Colonic mucosa (tissue), 4 donors: ENCODE data around the gene NRK. TPM values are rescaled to one million over a fixed set of nuclear protein-coding genes. Genes with fewer than 3 reads are reported as not detected.

Experiments
- DNase-seq: peaks from one replicate; pipeline ENCODE4 v3.0.0-alpha.2; 2020
- H3K27ac ChIP-seq: fragments of 200-600 bp; one replicate; pipeline ENCODE4 v1.8.0; 2021
- H3K27me3 ChIP-seq: fragments of 200-600 bp; one replicate; pipeline ENCODE4 v1.8.0; 2021
- H3K36me3 ChIP-seq: fragments of 200-600 bp; one replicate; pipeline ENCODE4 v1.8.0; 2021
- H3K4me1 ChIP-seq: fragments of 200-600 bp; one replicate; pipeline ENCODE4 v1.8.0; 2021; ENCODE audit warnings: mild to moderate bottlenecking
- H3K4me3 ChIP-seq: fragments of 200-600 bp; one replicate; pipeline ENCODE4 v1.8.0; 2021
- H3K9ac ChIP-seq, 2 donors: one replicate each; pipeline ENCODE4 v1.7.0; 2013; ENCODE audit warnings: control low read depth in 2 of 2, low read depth in 2 of 2, low read length in 2 of 2
- H3K9me3 ChIP-seq: fragments of 200-600 bp; one replicate; pipeline ENCODE4 v1.8.0; 2021
- intact Hi-C: fragments of 100-400 bp; cut with DNase I; formaldehyde crosslinking; loops from one replicate; pipeline ENCODE4 v1.14.1; 2022
- total RNA-seq, 2 donors: library from RNA; stranded (reverse); fragmentation: NEBNext Ultra II Directional in 1 of 2; extraction: Animal tissue kit (Norgen Biotek cat#: 25700) in 1 of 2; gene quantifications; one replicate each; pipeline ENCODE4 v1.2.1, GENCODE V29; 2021
- TF ChIP-seq, protein P1 (sequence below): fragments of 200-600 bp; IDR thresholded peaks from one replicate; pipeline ENCODE4 v1.8.0; 2022; ENCODE audit warnings: antibody characterized with exemption, mild to moderate bottlenecking
- donor health status: healthy.
- donor health status: DM: no; HTN: no; CAD: no.
- donor health status: DM: no; HTN: no; CAD: no.

NRK gene
- total RNA-seq, 2 donors from 2014 or later = 0.27 to 0.30 TPM

- Histone ChIP-seq H3K27ac (no peak overlapping the region), H3K27me3 (no peaks in the 10 kb centered on the region), H3K4me1 (no peaks in the 10 kb centered on the region), H3K4me3 (no peak overlapping the region), H3K36me3 (no peaks in the 10 kb centered on the region), H3K9ac (no peak overlapping the region), H3K9me3 (no peaks in the 10 kb centered on the region)
- no peak for DNase-seq
- TF ChIP-seq, protein P1, sequence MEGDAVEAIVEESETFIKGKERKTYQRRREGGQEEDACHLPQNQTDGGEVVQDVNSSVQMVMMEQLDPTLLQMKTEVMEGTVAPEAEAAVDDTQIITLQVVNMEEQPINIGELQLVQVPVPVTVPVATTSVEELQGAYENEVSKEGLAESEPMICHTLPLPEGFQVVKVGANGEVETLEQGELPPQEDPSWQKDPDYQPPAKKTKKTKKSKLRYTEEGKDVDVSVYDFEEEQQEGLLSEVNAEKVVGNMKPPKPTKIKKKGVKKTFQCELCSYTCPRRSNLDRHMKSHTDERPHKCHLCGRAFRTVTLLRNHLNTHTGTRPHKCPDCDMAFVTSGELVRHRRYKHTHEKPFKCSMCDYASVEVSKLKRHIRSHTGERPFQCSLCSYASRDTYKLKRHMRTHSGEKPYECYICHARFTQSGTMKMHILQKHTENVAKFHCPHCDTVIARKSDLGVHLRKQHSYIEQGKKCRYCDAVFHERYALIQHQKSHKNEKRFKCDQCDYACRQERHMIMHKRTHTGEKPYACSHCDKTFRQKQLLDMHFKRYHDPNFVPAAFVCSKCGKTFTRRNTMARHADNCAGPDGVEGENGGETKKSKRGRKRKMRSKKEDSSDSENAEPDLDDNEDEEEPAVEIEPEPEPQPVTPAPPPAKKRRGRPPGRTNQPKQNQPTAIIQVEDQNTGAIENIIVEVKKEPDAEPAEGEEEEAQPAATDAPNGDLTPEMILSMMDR = no peak
- intact Hi-C loops = no loop called here
Measured at GRCh38 chrX:105894721-105895120, 72.4 kb downstream of the NRK start.

DNA sequence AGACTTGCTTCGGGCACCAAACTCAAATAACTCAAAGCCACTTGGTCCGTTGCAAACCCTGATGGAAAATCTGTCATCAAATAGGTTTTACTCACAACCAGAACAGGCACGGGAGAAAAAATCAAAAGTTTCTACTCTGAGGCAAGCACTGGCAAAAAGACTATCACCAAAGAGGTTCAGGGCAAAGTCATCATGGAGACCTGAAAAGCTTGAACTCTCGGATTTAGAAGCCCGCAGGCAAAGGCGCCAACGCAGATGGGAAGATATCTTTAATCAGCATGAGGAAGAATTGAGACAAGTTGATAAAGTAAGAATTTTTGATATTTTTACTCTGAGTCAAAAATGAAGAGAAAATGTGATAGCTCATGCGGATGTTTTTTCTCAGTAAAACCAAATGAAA lies 87.2 kb downstream of the NRK start:
- DNase-seq = no peak
- TF ChIP-seq, protein P1 = no peak
- Histone ChIP-seq H3K4me1 (no peaks in the 10 kb centered on the region), H3K9me3 (no peaks in the 10 kb centered on the region), H3K36me3 (no peaks in the 10 kb centered on the region), H3K27me3 (no peaks in the 10 kb centered on the region), H3K9ac (no peak overlapping the region), H3K4me3 (no peak overlapping the region), H3K27ac (no peak overlapping the region)
- intact Hi-C loops = no loop called here

- intact Hi-C loops = no loop called here
- H3K4me3 ChIP-seq = no peak overlapping the region
- no peak for DNase-seq
- no peaks in the 10 kb centered on the region for H3K9me3 ChIP-seq
- no peak overlapping the region for H3K27ac ChIP-seq
- no peak overlapping the region for H3K9ac ChIP-seq
- no peaks in the 10 kb centered on the region for H3K27me3 ChIP-seq
- H3K36me3 ChIP-seq = no peaks in the 10 kb centered on the region
- TF ChIP-seq, protein P1 = no peak
- no peaks in the 10 kb centered on the region for H3K4me1 ChIP-seq
Measured at GRCh38 chrX:105910563-105911105, 88.3 kb downstream of the NRK start.

- intact Hi-C loops = no loop called here
- TF ChIP-seq, protein P1 = no peak
- Histone ChIP-seq H3K4me3 (no peak overlapping the region), H3K9ac (no peak overlapping the region), H3K27me3 (no peaks in the 10 kb centered on the region), H3K36me3 (no peaks in the 10 kb centered on the region), H3K4me1 (no peaks in the 10 kb centered on the region), H3K27ac (no peak overlapping the region), H3K9me3 (no peaks in the 10 kb centered on the region)
- no peak for DNase-seq
Measured at GRCh38 chrX:105945266-105945665, 122.9 kb downstream of the NRK start.

DNA sequence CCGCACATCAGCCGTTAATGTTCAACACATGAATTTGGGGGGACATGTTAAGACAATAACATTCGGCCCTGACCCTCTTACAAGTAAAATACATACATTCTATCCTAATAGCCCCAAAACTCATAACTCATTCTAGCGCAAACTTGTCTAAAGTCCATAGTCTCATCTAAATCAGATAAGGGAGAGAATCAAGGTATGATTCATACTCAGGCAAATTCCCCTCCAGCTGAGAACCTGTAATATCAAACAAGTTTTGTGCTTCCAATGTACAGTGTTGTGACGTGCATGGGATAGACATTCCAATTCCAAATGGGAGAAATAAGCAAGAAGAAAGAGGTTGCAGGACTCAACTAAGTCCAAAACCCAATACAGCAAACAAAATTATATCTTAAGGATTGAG lies 147.1 kb downstream of the NRK start:
- Histone ChIP-seq H3K27ac (no peak overlapping the region), H3K27me3 (no peaks in the 10 kb centered on the region), H3K4me3 (no peak overlapping the region), H3K9ac (no peak overlapping the region), H3K4me1 (no peaks in the 10 kb centered on the region), H3K36me3 (no peaks in the 10 kb centered on the region), H3K9me3 (no peaks in the 10 kb centered on the region)
- TF ChIP-seq, protein P1 = no peak
- DNase-seq = no peak
- intact Hi-C loops = no loop called here
